ENCODE data around the gene DEPP1.

DNA sequence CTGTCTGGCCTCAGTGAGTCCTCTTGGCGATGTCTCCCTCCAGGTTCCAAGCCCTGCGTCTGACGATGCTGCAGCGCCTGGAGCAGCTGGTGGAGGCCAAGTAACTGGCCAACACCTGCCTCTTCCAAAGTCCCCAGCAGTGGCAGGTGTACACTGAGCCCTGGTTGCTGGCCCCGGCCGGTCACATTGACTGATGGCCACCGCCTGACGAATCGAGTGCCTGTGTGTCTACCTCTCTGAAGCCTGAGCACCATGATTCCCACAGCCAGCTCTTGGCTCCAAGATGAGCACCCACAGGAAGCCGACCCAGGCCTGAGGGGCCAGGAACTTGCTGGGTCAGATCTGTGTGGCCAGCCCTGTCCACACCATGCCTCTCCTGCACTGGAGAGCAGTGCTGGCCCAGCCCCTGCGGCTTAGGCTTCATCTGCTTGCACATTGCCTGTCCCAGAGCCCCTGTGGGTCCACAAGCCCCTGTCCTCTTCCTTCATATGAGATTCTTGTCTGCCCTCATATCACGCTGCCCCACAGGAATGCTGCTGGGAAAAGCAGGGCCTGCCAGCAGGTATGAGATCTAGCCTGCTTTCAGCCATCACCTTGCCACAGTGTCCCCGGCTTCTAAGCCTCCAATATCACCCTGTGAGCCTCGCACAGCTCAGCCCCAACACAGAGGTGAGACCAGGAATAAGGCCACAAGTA lies 14.8 kb upstream of the DEPP1 start:
- TF ChIP-seq CTCF (IDR thresholded peaks at IDR 0.05) (no peak), POLR2A (IDR thresholded peaks at IDR 0.05) (no peak)
